SK-N-SH treated with all-trans-retinoic acid at 6 μM for 48 hours (cell line): ENCODE measurements around the gene CNTFR.

Experiments
- CREB5 ChIP-seq: fragments of 250-450 bp; sonication (Bioruptor Pico); IDR thresholded peaks from 2 replicates; pipeline ENCODE4 v1.5.1; 2020; ENCODE audit warnings: low read depth, mild to moderate bottlenecking, moderate library complexity
- CSDC2 ChIP-seq: fragments of 250-450 bp; sonication (Bioruptor Pico); IDR thresholded peaks from 2 replicates; pipeline ENCODE4 v1.5.0; 2020; ENCODE audit warnings: mild to moderate bottlenecking, moderate library complexity
- POU6F1 ChIP-seq: fragments of 250-450 bp; sonication (Bioruptor Pico); IDR thresholded peaks from 2 replicates; pipeline ENCODE4 v1.8.0; 2021; ENCODE audit warnings: low read depth, mild to moderate bottlenecking, moderate library complexity, borderline replicate concordance
- RARB ChIP-seq: fragments of 250-450 bp; sonication (Bioruptor Pico); IDR thresholded peaks from 2 replicates; pipeline ENCODE4 v1.8.0; 2021; ENCODE audit warnings: mild to moderate bottlenecking, moderate library complexity
- SNAI2 ChIP-seq: fragments of 250-450 bp; sonication (Bioruptor Pico); IDR thresholded peaks from 2 replicates; pipeline ENCODE4 v1.5.0; 2020; ENCODE audit warnings: mild to moderate bottlenecking, moderate library complexity
- TCF4 ChIP-seq: fragments of 250-450 bp; sonication (Bioruptor Pico); IDR thresholded peaks from 2 replicates; pipeline ENCODE4 v1.8.0; 2021; ENCODE audit warnings: mild to moderate bottlenecking, moderate library complexity, borderline replicate concordance
- TSHZ2 ChIP-seq: fragments of 250-450 bp; sonication (Bioruptor Pico); IDR thresholded peaks from 2 replicates; pipeline ENCODE4 v1.5.0; 2020; ENCODE audit warnings: mild to moderate bottlenecking, moderate library complexity
- ZC3H10 ChIP-seq: fragments of 250-450 bp; sonication (Bioruptor Pico); IDR thresholded peaks from 2 replicates; pipeline ENCODE4 v1.5.1; 2021; ENCODE audit warnings: mild to moderate bottlenecking, moderate library complexity
- ZFP3 ChIP-seq: fragments of 250-450 bp; sonication (Bioruptor Pico); IDR thresholded peaks from 2 replicates; pipeline ENCODE4 v1.5.0; 2020; ENCODE audit warnings: mild to moderate bottlenecking, moderate library complexity
- ZFP30 ChIP-seq: fragments of 450-650 bp; formaldehyde crosslinking; IDR thresholded peaks from 2 replicates; pipeline ENCODE4 v1.5.0; 2022; ENCODE audit warnings: mild to moderate bottlenecking, moderate library complexity
- ZNF565 ChIP-seq: fragments of 450-650 bp; formaldehyde crosslinking; conservative IDR thresholded peaks from 2 replicates; pipeline ENCODE4 v1.5.0; 2020; ENCODE audit warnings: low read depth, mild to moderate bottlenecking, moderate library complexity
- ZNF8 ChIP-seq: fragments of 450-650 bp; formaldehyde crosslinking; IDR thresholded peaks from 2 replicates; pipeline ENCODE4 v1.5.0; 2020; ENCODE audit warnings: mild to moderate bottlenecking, moderate library complexity
- TF ChIP-seq, protein P1 (sequence below): fragments of 250-450 bp; sonication (Bioruptor Pico); IDR thresholded peaks from 2 replicates; pipeline ENCODE4 v1.8.0; 2020; ENCODE audit warnings: mild to moderate bottlenecking, moderate library complexity, borderline replicate concordance

DNA sequence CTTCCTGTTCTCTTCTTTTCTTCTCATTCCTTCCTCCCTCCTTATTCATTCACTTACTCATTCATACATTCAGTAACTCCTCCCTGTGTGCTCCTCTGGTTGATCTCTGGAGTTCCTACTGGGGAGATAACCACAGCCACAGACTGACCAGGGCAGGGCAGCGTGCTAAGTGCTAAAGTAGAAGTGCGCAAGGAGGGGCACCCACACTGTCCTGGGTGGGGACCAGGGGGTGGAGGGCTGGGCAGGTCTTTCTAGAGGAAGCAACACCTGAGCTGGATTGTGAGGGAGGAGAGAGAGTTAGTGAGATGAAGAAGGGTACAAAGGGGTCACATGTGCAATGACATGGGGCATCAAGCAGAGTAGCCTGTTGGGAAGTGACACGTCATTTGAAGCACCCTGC lies 80.6 kb downstream of the CNTFR start:
- TF ChIP-seq TSHZ2 (CRISPR knock-in tag) (no peak), RARB (CRISPR knock-in tag) (no peak), ZNF8 (CRISPR knock-in tag) (no peak), CSDC2 (CRISPR knock-in tag) (no peak), POU6F1 (CRISPR knock-in tag) (no peak), SNAI2 (CRISPR knock-in tag) (no peak), ZC3H10 (CRISPR knock-in tag) (no peak), ZFP30 (CRISPR knock-in tag) (no peak), ZFP3 (CRISPR knock-in tag) (no peak), ZNF565 (CRISPR knock-in tag) (no peak), TCF4 (no peak), CREB5 (CRISPR knock-in tag) (no peak)
- TF ChIP-seq, protein P1, sequence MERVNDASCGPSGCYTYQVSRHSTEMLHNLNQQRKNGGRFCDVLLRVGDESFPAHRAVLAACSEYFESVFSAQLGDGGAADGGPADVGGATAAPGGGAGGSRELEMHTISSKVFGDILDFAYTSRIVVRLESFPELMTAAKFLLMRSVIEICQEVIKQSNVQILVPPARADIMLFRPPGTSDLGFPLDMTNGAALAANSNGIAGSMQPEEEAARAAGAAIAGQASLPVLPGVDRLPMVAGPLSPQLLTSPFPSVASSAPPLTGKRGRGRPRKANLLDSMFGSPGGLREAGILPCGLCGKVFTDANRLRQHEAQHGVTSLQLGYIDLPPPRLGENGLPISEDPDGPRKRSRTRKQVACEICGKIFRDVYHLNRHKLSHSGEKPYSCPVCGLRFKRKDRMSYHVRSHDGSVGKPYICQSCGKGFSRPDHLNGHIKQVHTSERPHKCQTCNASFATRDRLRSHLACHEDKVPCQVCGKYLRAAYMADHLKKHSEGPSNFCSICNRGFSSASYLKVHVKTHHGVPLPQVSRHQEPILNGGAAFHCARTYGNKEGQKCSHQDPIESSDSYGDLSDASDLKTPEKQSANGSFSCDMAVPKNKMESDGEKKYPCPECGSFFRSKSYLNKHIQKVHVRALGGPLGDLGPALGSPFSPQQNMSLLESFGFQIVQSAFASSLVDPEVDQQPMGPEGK = no peak
